HG02981 (cell line): ENCODE measurements around the gene NAA80.

Experiments
- ATAC-seq: cut with Tn5 transposase; IDR thresholded peaks from one replicate; pipeline ENCODE4 v1.9.1; 2021; ENCODE audit warnings: mild to moderate bottlenecking, moderate library complexity; ENCODE audit not compliant: unreplicated experiment

The NAA80 gene

GRCh38 chr3:50330330-50330729 is 31.1 kb upstream of the NAA80 start:
- ATAC-seq, result no peak

DNA sequence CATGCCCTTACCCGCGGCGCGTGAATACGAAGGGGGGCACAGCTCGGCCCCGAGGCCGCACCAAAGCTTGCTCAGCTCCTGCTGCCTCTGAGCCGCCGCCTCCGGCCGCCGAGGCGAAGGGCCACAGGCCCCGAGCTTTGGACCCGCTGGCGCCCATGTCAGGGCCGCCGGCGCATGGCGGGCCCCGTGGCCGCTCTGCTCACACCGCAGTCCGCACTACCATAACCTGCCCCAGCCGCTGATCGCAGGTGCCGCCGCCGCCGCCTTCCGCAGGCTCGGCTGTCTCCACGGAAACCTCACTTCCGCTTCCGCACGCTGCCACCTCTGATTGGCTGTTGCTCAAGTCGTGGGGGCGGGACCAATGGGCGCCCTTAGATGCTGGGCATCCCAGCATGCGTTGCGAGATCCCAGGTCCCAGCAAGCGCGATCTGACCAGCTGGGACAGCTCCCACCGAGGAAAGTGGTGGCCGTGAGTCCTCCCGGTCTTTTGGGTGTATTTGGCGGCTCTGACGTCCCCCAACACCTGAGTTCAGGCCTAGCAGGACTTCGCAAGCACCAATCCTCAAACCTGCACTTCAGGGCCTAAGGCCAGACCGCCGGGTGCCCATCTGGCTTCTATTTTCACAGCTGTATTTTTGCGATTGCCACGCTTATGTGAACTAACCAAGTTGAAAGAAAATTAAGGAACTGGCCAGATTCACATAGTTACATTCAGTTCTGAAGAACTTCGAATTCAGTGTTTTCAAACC is 28.9 kb upstream of the NAA80 start, which contains the start of gene TUSC2:
TSS of gene TUSC2 (minus strand) at position 281 of the 749 bp plus-strand sequence. CDS start at position 157, 124 bp downstream.
- peak; percentile 79 for ATAC-seq

- ATAC-seq, result no peak
These were observed 27.9 kb upstream of the NAA80 start for GRCh38 chr3:50327129-50327528.

DNA sequence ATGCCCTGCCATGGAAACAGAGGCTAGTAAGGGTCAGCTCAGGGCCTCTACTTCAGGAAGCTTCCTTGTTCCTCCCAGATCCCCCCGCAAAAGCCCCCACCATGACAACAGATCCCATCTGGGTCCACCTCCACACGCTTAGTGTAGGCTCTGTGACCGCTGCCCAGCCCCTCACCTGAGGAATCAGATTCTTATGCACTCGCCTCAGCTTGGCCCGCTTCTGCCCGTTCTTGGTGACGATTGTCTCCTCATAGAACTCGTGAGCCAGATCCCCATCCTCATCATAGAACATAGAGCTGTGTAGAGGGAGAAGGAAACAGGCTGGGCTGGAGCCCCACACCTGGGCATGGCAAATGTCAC is 27.0 kb upstream of the NAA80 start:
- ATAC-seq, result no peak

- no peak for ATAC-seq
These were observed 26.4 kb upstream of the NAA80 start for GRCh38 chr3:50325497-50326181.

- ATAC-seq, result no peak
These were observed 25.9 kb upstream of the NAA80 start for GRCh38 chr3:50325113-50325480.

GRCh38 chr3:50324351-50325112 is 25.3 kb upstream of the NAA80 start:
- ATAC-seq, result no peak

DNA sequence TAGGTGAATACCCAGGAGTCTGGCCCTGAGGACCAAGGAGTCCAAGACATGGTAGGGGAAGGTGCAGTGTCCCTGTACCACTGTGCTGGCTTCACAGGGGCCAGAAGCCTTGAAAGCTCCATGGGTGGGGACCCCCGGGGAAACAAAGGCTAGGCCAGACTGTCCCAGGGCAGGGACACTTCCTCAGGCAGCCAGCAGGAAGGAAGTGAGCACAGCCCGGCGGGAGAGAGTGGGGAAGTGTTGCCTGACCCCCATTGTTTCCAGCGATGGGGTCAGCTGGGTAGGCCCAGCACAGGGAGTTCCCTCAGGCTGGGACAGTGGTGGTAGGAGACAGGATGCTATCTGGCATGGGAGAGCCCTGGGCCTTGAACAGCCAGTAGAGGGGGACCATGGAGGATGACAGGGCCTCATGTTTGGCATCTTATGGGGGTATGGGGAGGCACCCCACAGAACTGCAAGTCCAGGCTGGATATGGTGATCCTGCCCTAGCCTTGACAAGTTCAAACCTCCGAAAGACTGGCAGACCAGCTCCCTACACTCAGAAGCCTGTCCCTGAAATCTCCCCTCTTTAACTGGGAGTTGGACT is 24.5 kb upstream of the NAA80 start:
- no peak for ATAC-seq

GRCh38 chr3:50323092-50323600 is 23.9 kb upstream of the NAA80 start:
- no peak for ATAC-seq

- ATAC-seq, result no peak
These were observed 23.3 kb upstream of the NAA80 start, which contains the start of gene HYAL2 for GRCh38 chr3:50322386-50323091. HYAL2 (minus strand) TSS chr3:50322745; CDS start chr3:50320489, 2,256 bp downstream.

DNA sequence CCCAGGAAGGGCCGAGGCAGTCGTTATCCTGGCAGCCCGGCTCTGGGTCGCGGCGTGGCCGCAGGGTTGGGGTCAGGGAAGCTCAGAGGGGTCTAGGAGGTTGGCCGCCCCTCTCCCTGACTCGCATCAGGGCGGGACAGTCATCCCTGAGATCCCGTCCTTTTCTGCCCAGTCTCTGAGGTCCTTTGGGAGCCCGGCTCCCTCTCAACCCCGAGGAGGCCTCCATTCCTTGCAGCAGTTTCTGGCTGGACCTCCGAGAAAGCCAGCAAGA is 22.8 kb upstream of the NAA80 start:
- no peak for ATAC-seq

GRCh38 chr3:50321336-50322114 is 22.3 kb upstream of the NAA80 start:
- ATAC-seq, result peak; percentile 78

DNA sequence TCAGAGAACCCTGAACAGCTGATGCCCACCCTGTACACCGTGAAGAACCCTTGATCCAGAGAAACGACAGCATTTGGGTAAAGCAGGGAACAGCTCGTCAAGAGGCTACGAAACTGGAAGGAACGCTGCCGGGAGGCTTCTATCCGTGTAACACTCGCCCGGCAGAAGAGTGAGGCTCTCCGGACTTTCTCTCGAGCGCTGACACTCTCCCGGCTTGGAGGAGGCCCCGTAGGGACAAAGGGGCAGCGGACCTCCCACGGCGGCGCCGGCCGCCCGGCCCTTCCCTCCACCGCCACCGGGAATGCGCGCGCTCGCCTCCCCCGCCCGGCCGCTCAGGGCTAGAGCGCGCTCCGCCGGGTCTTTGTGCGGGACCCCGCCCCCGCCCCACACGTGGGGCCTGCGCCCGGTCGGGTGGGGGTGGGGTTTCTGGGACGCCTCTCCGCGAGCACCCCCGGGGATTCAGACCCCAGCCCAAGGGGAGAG is 21.7 kb upstream of the NAA80 start:
- peak; percentile 36 for ATAC-seq

GRCh38 chr3:50319894-50320625 is 20.9 kb upstream of the NAA80 start:
- no peak for ATAC-seq

- ATAC-seq, result no peak
These were observed 20.1 kb upstream of the NAA80 start for GRCh38 chr3:50319181-50319893.

- ATAC-seq, result no peak
These were observed 19.4 kb upstream of the NAA80 start for GRCh38 chr3:50318615-50319014.

GRCh38 chr3:50318163-50318562 is 19.0 kb upstream of the NAA80 start:
- no peak for ATAC-seq

DNA sequence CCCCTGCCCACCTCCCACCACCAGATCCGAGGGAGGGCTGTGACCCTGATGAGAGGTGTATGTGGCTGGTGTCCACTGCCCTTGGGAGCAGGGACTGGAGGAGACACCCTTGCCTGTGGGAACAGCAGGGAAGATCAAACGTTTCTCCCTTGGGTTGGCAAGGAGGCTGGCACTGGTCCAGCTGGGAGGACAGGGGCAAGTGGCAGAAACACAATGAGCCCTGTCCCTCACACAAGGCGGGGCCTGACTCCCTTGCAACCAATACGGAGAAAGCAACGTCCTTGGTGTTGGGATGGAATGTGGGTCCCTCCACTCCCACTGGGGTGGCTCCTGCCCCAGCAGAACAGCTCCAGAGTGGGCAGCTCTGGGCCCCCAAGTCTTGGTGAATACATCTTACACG is 18.1 kb upstream of the NAA80 start:
- no peak for ATAC-seq
